Nucleus accumbens (tissue), 56 donors: ENCODE data around the gene NLRP5.
"Not testable (repeated sequence)": the region's sequence is repeated elsewhere in the genome, so short reads cannot be mapped to it uniquely, and the experiment has no call there.

Experiments used
- DNase-seq, 56 donors: peaks; one replicate each; lab custom pipeline; 2025; lab: John Stamatoyannopoulos, UW

The NLRP5 gene

DNA sequence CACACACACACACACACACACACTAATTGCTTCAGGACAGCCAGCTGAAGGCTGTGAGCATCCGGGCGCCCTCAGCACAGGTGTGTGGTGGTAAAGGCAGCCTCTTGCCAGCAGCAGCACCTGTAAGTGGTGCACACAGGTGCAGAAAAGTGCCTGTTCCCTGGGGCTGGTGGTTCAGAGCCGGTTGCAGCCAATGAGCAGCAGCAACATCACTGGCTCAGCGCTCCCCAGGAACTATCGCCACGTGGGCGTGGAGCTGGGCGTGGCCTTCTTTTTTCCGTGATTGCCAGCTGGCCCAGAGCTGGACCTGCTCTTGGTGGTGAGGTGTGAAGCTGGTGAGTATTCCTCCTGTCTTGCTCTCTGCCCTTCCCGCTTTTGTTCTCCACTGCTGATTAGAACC lies at the start of gene NLRP5:
Gene NLRP5 (plus strand): TSS at position 289 of the 400 bp plus-strand sequence.
- DNase-seq: no peak

- no peak for DNase-seq
These were observed 47.4 kb upstream of the NLRP5 start for GRCh38 chr19:55939206-55939605.

GRCh38 chr19:55940306-55940705 lies 46.3 kb upstream of the NLRP5 start:
- no peak for DNase-seq

GRCh38 chr19:55947532-55947931 lies 39.0 kb upstream of the NLRP5 start, which contains the start of gene NLRP8:
Gene NLRP8, plus strand, starts transcription at chr19:55947832.
- no peak for DNase-seq

- not testable (repeated sequence) for DNase-seq
These were observed 36.0 kb upstream of the NLRP5 start for GRCh38 chr19:55950566-55950965.

DNA sequence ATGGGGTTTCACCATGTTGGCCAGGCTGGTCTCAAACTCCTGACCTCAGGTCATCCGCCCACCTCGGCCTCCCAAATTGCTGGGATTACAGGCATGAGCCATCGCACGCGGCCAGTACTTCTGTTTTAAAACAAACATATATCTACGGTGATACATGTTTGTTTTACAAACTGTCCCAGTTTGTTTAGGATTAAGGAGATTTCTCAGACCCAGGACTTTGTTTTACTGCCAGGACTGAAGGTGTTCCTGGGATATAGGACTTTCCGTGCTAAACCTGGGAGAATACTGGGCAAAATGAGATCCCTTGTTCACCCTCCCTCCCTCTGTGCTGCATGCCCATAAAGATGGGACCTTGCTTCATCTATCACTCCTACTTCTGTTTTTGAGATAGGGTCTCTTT lies 30.1 kb upstream of the NLRP5 start:
- DNase-seq: no peak

- no peak for DNase-seq
These were observed 28.2 kb upstream of the NLRP5 start for GRCh38 chr19:55958356-55958755.

GRCh38 chr19:55959996-55960675 lies 26.4 kb upstream of the NLRP5 start:
- DNase-seq: no peak

DNA sequence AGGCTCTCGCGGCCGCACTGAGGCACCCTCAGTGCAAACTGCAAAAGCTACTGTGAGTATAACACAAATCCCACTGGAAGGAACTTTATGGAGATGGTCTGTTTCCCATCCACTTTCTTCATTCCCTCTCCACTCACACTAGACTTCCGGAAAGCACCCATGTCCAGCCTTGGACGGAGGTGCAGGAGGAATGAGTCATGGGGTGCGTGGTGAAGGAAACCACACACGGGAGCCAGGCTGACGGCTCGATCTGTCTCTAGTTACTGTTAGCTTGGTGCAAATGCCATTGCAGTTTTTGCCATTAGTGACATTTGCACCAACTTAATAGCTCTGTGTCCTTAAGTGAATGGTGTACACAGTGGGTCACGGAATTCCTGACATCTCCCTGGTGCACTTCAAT lies 24.4 kb upstream of the NLRP5 start:
- DNase-seq: no peak

DNA sequence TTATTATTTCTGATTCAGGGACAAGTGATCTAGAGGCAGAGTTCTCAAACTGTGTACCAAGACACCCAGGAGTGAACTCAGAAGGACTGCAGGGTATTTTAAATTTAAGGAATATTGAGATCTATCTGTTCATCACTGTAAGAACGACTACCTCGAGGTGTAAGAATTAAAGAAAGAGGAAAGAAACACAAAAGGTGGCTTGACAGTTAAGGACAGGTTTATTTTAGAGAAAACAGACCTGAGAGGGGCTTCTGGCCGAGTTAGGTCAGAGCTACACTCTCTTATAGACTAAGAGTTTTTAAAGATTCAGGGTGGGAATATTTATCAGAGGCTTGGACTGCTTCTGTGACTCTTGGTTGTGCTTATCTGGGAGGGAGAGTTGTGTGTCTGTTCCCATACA lies 12.6 kb upstream of the NLRP5 start:
- DNase-seq: no peak

GRCh38 chr19:55980415-55980814 lies 6.2 kb upstream of the NLRP5 start:
- no peak for DNase-seq

DNA sequence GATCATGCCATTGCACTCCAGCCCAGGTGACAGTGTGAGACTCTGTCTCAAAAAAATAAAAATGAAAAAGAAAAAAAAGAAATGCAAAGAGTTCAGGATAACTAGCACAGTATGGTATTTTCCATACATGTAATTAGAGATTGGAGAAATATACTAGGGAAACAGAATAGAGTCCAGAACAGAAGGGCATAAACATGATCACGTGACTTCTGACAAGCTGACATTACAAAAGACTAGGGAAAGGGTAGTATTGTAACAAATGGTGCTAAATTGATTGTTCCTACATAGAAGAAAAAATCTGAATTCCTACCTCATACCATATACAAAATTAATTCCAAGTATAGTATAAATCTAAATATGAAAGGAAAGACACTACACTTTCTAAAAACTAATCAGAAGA lies 1.3 kb upstream of the NLRP5 start:
- no peak for DNase-seq

DNA sequence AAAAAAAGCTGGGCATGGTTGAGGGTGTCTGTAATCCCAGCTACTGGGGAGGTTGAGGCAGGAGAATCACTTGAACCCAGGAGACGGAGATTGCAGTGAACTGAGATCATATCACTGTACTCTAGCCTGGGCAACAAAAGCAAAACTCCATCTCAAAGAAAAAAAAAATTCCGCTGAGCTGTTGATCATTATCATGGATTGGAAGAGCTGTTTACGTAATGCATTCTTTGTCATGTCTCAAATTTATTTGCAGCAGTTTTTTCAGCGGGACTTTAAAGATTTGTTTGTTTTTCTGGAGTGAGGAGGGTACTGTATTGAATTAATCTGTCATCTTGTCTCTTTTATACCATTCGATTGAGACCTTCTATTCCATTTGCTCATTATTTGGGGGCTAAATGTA lies 4.3 kb downstream of the NLRP5 start:
- DNase-seq: no peak

DNA sequence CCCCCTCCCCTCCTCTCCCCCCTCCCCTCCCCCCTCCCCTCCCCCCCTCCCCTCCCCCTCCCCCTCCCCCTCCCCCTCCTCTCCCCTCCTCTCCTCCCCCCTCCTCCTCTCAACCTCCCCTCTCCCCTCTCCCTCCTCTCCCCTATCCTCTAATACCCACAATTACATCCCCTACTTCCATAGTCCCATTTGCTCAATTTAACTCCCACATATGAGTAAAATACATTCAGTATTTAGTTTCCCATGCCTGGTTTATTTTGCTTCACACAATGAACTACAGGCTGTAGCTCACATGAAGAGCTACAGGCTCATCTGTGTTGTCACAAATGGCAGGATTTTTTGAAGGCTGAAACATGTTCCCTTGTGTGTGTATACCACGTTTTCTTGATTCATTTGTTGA lies 6.9 kb downstream of the NLRP5 start:
- no peak for DNase-seq

GRCh38 chr19:56014765-56015164 lies 28.2 kb downstream of the NLRP5 start:
- no peak for DNase-seq

- no peak for DNase-seq
These were observed 29.2 kb downstream of the NLRP5 start for GRCh38 chr19:56015756-56016155.

DNA sequence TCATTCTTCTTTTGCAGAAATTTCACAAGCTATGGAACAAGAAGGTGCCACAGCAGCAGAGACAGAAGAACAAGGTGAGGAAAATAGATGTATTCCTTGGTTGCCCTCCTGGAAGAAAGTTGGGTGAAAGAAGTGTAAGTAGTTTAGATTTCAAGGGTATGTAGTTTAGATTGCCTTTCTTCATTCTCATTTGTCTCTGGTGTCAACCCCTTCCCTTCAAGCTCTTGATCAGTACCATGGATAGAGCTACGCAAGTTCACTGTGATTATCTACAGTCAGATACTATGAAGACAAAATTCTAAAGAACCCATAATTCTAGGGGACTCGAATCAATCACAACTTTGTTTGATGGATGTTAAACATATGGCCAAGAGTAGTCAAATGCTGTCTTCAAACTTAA lies 32.8 kb downstream of the NLRP5 start:
- not testable (repeated sequence) for DNase-seq

DNA sequence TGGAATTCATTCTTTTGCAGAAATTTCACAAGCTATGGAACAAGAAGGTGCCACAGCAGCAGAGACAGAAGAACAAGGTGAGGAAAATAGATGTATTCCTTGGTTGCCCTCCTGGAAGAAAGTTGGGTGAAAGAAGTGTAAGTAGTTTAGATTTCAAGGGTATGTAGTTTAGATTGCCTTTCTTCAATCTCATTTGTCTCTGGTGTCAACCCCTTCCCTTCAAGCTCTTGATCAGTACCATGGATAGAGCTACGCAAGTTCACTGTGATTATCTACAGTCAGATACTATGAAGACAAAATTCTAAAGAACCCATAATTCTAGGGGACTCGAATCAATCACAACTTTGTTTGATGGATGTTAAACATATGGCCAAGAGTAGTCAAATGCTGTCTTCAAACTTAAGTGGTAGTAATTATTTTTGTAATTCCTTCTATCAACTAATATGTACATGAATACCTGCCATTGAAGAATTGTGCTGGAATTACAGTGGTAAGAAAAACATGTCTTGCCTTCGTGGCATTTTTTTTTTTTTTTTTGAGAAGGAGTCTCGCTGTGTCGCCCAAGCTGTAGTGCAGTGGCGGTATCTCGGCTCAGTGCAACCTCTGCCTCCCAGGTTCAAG lies 33.9 kb downstream of the NLRP5 start:
- not testable (repeated sequence) for DNase-seq

DNA sequence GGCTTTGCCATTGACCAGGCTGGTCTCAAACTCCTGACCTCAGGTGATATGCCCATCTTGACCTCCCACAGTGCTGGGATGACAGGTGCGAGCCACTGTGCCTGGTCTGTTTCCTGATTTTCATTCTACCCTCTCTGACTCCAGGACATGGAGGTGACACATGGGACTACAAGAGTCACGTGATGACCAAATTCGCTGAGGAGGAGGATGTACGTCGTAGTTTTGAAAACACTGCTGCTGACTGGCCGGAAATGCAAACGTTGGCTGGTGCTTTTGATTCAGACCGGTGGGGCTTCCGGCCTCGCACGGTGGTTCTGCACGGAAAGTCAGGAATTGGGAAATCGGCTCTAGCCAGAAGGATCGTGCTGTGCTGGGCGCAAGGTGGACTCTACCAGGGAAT lies 40.2 kb downstream of the NLRP5 start:
- no peak for DNase-seq

DNA sequence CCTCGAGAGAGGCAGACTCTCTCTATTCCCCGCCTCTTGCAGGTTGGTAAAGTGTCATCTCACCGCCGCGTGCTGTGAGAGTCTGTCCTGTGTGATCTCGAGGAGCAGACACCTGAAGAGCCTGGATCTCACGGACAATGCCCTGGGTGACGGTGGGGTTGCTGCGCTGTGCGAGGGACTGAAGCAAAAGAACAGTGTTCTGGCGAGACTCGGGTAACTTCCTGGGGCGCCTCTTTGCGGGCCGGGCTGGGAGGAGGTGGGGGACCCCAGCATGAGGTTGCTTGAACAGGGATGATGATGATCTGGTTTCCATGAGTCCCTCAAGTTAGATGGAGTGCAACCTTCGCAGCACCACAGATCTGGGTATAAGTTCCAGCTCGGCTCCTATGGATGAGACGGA lies 67.0 kb downstream of the NLRP5 start:
- no peak for DNase-seq

GRCh38 chr19:56066152-56067023 lies 79.8 kb downstream of the NLRP5 start:
- DNase-seq: peak in 47 of 56 donors; percentile 3 to 81 (median 34)
